SK-N-MC (cell line): Measurements from ENCODE around the gene SEMA5A.

Source experiments
- EZH2 ChIP-seq: fragments of 200-600 bp; sonication (generic); IDR thresholded peaks from one replicate; pipeline ENCODE4 v1.6.1; 2017; ENCODE audit warnings: antibody characterized with exemption
- FOXP2 ChIP-seq: optimal IDR thresholded peaks from 2 replicates; pipeline ENCODE3; 2011; ENCODE audit warnings: mild to moderate bottlenecking, moderate library complexity; ENCODE audit not compliant: insufficient read depth; ENCODE audit errors: extremely low read length, control extremely low read depth
- POLR2AphosphoS5 ChIP-seq: IDR thresholded peaks from 2 replicates; pipeline ENCODE4 v1.6.1; 2012; ENCODE audit warnings: mild to moderate bottlenecking, low read depth, low read length, borderline replicate concordance

- TF ChIP-seq POLR2AphosphoS5 (no peak), EZH2 (no peak), FOXP2 (no peak)
These were observed 163.4 kb downstream of the SEMA5A start for GRCh38 chr5:9382522-9382921.
